Naive thymus-derived CD4-positive, alpha-beta T cell (primary cell): ENCODE data around the gene TAF11. TPM values are rescaled to one million over a fixed set of nuclear protein-coding genes. Genes with fewer than 3 reads are reported as not detected.

Experiments
- ATAC-seq: fragments of 150-1000 bp; cut with Tn5 transposase; 2 replicates; pipeline ENCODE4 v1.10.0; 2021; ENCODE audit warnings: mild to moderate bottlenecking, moderate library complexity
- CTCF ChIA-PET: fragments of 350-600 bp; sonication (Branson Sonifier 250); formaldehyde crosslinking; loops from one replicate; lab custom pipeline; 2021; ENCODE audit warnings: antibody characterized with exemption; lab: Charles Lee
- POLR2A ChIA-PET: fragments of 350-600 bp; sonication (Branson Sonifier 250); formaldehyde crosslinking; loops from one replicate; lab custom pipeline; 2021; ENCODE audit warnings: antibody characterized with exemption, inconsistent platforms; lab: Charles Lee
- DNase-seq, 9 donors: peaks; one replicate each; pipeline versions ENCODE4 v3.0.0 to v3.0.0-alpha.2; 2020 to 2022; ENCODE audit warnings: mixed read lengths in 1 of 9
- H3K27ac ChIP-seq: one replicate; pipeline ENCODE4 v1.7.0; 2013; ENCODE audit warnings: mild to moderate bottlenecking, low read depth, low read length, moderate library complexity
- H3K27me3 ChIP-seq, 2 donors: one replicate each; pipeline ENCODE4 v1.7.0; 2013; ENCODE audit warnings: low read length in 2 of 2, mild to moderate bottlenecking in 2 of 2, moderate library complexity in 2 of 2; ENCODE audit not compliant: control insufficient read depth in 2 of 2, insufficient read depth in 2 of 2
- H3K36me3 ChIP-seq, 3 experiments: 1 replicate in 2 of 3; 2 replicates in 1 of 3; pipeline ENCODE4 v1.7.0; 2013; ENCODE audit warnings: low read length in 3 of 3, mild to moderate bottlenecking in 3 of 3, moderate library complexity in 1 of 3; ENCODE audit not compliant: insufficient read depth in 3 of 3, control insufficient read depth in 2 of 3
- H3K4me1 ChIP-seq, 2 donors: one replicate each; pipeline ENCODE4 v1.7.0; 2013; ENCODE audit warnings: low read length in 2 of 2, mild to moderate bottlenecking in 2 of 2, moderate library complexity in 1 of 2; ENCODE audit not compliant: control insufficient read depth in 2 of 2, insufficient read depth in 2 of 2
- H3K4me3 ChIP-seq: 2 replicates; pipeline ENCODE4 v1.7.0; 2013; ENCODE audit warnings: mild to moderate bottlenecking, low read length
- H3K9me3 ChIP-seq, 3 experiments: 1 replicate in 2 of 3; 2 replicates in 1 of 3; pipeline ENCODE4 v1.7.0; 2013; ENCODE audit warnings: low read length in 3 of 3; ENCODE audit not compliant: control insufficient read depth in 2 of 3
- H3K27ac Mint-ChIP-seq, 9 donors: one replicate each; pipeline ENCODE4 v1.8.0; 2020 to 2022; ENCODE audit warnings: mixed read lengths in 9 of 9, mild to moderate bottlenecking in 8 of 9, moderate library complexity in 5 of 9, inconsistent platforms in 2 of 9
- H3K27me3 Mint-ChIP-seq, 5 donors: one replicate each; pipeline ENCODE4 v1.8.0; 2021 to 2022; ENCODE audit warnings: mixed read lengths in 5 of 5, mild to moderate bottlenecking in 1 of 5
- H3K36me3 Mint-ChIP-seq, 5 donors: one replicate each; pipeline ENCODE4 v1.8.0; 2020 to 2022; ENCODE audit warnings: mixed read lengths in 5 of 5, mild to moderate bottlenecking in 3 of 5, inconsistent platforms in 1 of 5
- H3K4me1 Mint-ChIP-seq, 7 donors: one replicate each; pipeline ENCODE4 v1.8.0; 2020 to 2022; ENCODE audit warnings: mixed read lengths in 7 of 7, mild to moderate bottlenecking in 3 of 7, inconsistent platforms in 1 of 7
- H3K4me3 Mint-ChIP-seq, 10 donors: one replicate each; pipeline ENCODE4 v1.8.0; 2020 to 2022; ENCODE audit warnings: mild to moderate bottlenecking in 10 of 10, mixed read lengths in 10 of 10, moderate library complexity in 6 of 10, inconsistent platforms in 2 of 10
- H3K9me3 Mint-ChIP-seq, 11 donors: one replicate each; pipeline ENCODE4 v1.8.0; 2020 to 2022; ENCODE audit warnings: mixed read lengths in 11 of 11, mild to moderate bottlenecking in 4 of 11, inconsistent platforms in 1 of 11, moderate library complexity in 1 of 11
- intact Hi-C, 2 donors: fragments of 100-400 bp; cut with micrococcal nuclease; formaldehyde crosslinking; loops; one replicate each; pipeline ENCODE4 v1.15.1; 2023
- polyA plus RNA-seq, 2 donors: library from polyadenylated mRNA; unstranded; fragments of 300-500 nt; fragmentation: Illumina TruSeq; gene quantifications; one replicate each; pipeline ENCODE4 v1.2.3, GENCODE V29; 2021
- total RNA-seq, 6 experiments: library from RNA in 5 of 6; stranded (reverse) in 5 of 6; gene quantifications; 1 replicate in 5 of 6; 2 replicates in 1 of 6; pipeline ENCODE4 v1.2.3 and lab custom pipeline; 2021 to 2026

TAF11 gene
- total and polyA plus RNA-seq, 7 experiments from 2014 or later: 17.3 to 35.1 (median 28.5) TPM

DNA sequence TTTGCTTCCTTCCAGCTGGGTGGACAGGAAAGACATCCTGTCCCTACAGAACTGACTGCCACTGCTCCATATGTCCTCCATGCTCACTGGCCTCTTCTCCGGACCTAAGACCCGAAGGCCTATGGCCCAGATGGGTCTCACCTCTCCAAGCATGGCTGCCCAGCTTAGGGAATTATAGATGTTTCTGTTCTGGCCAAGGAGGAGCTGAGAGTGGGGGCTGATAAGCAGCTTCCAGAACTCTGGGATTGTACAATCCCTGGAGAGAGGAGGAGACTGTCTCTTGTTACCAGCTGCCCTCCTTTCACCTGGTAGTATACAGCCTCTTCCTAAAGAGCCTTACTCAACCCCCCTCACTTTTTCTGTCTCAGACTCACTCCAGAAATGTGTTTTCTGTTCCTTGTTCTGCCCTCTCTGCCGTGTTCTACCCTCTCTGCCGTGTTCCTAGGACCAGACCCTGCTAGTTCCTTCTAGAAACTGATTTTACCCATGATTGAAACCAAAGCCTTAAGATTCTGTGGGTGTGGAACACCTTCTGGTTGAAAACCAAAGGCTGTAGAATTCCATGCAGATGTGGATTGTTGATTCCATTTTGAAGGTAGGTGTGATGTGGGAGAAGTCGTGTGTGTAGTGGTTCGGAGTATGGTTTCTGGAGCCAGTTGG is 29.9 kb upstream of the TAF11 start:
- no peak overlapping the region for H3K4me3 Mint-ChIP-seq

DNA sequence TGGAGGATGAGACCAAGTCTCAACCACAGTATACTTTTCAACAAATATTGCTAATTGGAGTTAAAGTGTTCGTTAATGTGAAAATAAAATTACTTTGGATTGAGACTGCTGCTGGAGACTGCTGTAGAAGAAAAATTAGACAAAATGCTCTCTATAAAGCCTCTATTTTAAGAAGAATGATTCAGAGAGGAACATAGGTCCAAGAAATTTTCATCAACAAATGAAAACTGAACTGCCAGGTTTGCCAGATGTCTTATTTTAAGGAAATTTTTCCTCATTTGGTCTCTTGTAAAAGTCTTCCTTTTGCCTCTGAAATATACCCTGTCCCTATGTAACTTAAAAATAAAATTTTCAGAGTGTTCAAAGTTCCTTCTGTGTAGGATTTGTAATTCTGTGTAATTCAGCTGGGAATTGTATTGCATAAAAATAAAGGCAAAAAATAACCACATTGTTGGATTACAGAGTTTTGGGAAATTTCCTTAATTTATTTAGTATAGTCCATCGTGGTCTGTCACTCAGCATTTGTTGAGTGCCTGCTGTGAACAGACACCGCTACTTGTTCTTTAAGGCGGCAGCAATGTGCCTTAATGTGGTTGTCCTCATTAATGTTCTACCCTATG is 28.6 kb upstream of the TAF11 start:
- POLR2A ChIA-PET: no interaction called here
- H3K36me3 Mint-ChIP-seq: peaks cover 0 to 21% (median 7%) of the 10 kb centered on the region in 5 donors

More for the DNA sequence above, 29.9 kb upstream of the TAF11 start:
- Histone ChIP-seq H3K27me3 (no peaks in the 10 kb centered on the region), H3K4me1 (peaks cover 6 to 7% of the 10 kb centered on the region in 2 donors), H3K27ac (no peak overlapping the region), H3K36me3 (no peaks in the 10 kb centered on the region), H3K4me3 (no peak overlapping the region), H3K9me3 (no peaks in the 10 kb centered on the region)
- POLR2A ChIA-PET: interaction anchor here (0.5 kb wide), 1 partner anchor 71 kb away, joined by 3 read pairs; no protein-coding TSS in a partner anchor
- H3K27ac Mint-ChIP-seq: no peak overlapping the region
- intact Hi-C loops: no loop called here
- peaks cover 4 to 16% (median 11%) of the 10 kb centered on the region in 7 donors for H3K4me1 Mint-ChIP-seq
- DNase-seq (no peak), ATAC-seq (no peak)
- no peaks in the 10 kb centered on the region for H3K9me3 Mint-ChIP-seq
- peaks cover 0 to 21% (median 0%) of the 10 kb centered on the region in 5 donors for H3K27me3 Mint-ChIP-seq
- CTCF ChIA-PET: no interaction called here
- peaks cover 0 to 26% (median 7%) of the 10 kb centered on the region in 5 donors for H3K36me3 Mint-ChIP-seq

DNA sequence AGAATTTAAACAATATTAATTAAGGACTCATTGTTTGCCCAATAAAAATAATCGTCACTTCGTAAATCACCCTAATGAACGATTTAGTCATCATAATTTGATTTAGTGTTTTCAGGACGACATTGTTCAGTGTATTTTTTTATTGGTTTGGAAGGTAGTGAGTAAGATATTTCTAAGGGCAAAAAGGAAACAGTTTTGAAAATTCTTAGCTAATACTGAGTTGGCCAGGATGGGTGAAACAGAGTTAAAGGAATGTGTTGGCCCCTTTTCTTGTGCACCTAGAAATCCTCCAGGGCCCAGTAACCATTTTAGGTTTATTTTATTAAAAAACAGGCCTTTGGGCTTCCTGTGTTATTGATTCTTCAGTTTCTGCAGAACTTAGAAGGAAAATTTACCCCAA is 26.5 kb upstream of the TAF11 start:
- no peak overlapping the region for H3K27ac ChIP-seq
- H3K4me3 ChIP-seq: no peak overlapping the region
- DNase-seq (no peak), ATAC-seq (no peak)
- peaks cover 0 to 16% (median 7%) of the 10 kb centered on the region in 5 donors for H3K36me3 Mint-ChIP-seq
- no peak overlapping the region for H3K4me3 Mint-ChIP-seq
- H3K27me3 Mint-ChIP-seq: peaks cover 0 to 41% (median 0%) of the 10 kb centered on the region in 5 donors
- POLR2A ChIA-PET: interaction anchor here (0.6 kb wide), 1 partner anchor 27 kb away, joined by 3 read pairs; no protein-coding TSS in a partner anchor
- no peaks in the 10 kb centered on the region for H3K36me3 ChIP-seq
- no peak overlapping the region for H3K27ac Mint-ChIP-seq
- H3K9me3 Mint-ChIP-seq: no peaks in the 10 kb centered on the region
- intact Hi-C loops: no loop called here
- peaks cover 16 to 17% of the 10 kb centered on the region in 2 donors for H3K4me1 ChIP-seq
- CTCF ChIA-PET: no interaction called here
- H3K9me3 ChIP-seq: no peaks in the 10 kb centered on the region
- peaks cover 23 to 46% (median 27%) of the 10 kb centered on the region in 7 donors for H3K4me1 Mint-ChIP-seq
- H3K27me3 ChIP-seq: no peaks in the 10 kb centered on the region

More for the DNA sequence above, 28.6 kb upstream of the TAF11 start:
- H3K36me3 ChIP-seq: no peaks in the 10 kb centered on the region
- DNase-seq: no peak
- H3K27me3 Mint-ChIP-seq: peaks cover 0 to 28% (median 0%) of the 10 kb centered on the region in 5 donors
- H3K9me3 Mint-ChIP-seq: no peaks in the 10 kb centered on the region
- H3K4me1 ChIP-seq: peaks cover 16 to 17% of the 10 kb centered on the region in 2 donors
- intact Hi-C loops: no loop called here
- peaks cover 14 to 29% (median 20%) of the 10 kb centered on the region in 7 donors for H3K4me1 Mint-ChIP-seq
- CTCF ChIA-PET: no interaction called here
- no peak for ATAC-seq
- H3K27ac ChIP-seq: no peak overlapping the region
- H3K9me3 ChIP-seq: no peaks in the 10 kb centered on the region
- no peak overlapping the region for H3K4me3 Mint-ChIP-seq
- no peaks in the 10 kb centered on the region for H3K27me3 ChIP-seq
- no peak overlapping the region for H3K27ac Mint-ChIP-seq
- no peak overlapping the region for H3K4me3 ChIP-seq

DNA sequence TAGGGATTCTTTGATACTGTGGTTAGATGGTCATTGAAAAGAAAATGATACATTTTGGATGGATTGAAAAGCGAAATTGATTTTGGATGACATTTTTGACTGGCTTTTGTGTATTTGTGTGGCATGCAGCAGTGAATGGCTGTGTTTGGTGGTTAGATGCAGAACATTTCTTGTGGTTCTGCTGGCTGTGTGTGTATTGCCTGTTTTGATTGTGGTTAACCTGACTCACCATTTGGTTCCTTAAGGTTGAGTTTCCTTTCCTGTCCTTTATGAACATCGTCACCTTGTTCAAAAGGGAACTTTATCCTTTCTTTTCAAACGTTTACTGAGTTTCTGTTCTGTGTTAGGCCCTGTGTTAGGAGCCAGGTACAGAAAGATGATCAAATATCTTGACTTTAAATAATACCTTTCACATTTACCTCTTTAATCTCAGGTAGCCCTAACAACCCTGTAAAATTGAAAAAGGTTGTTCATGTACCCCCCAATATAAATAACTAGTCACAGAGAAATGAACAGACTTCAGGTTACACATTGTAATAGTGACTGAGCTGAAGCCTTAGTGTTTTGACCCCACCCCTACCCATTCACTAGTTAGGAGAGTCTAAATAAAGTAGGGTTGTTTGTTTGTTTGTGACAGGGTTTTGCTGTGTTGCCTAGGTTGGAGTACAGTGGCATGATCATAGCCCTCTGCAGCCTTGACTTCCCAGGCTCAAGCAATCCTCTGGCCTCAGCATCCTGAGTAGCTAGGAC is 25.0 kb upstream of the TAF11 start:
- no peaks in the 10 kb centered on the region for H3K9me3 ChIP-seq
- H3K36me3 ChIP-seq: no peaks in the 10 kb centered on the region
- ChIA-PET CTCF (no interaction called here), POLR2A (interaction anchor here (0.6 to 0.8 kb wide), 2 partner anchors 23 to 196 kb away, joined by 3 read pairs; no protein-coding TSS in a partner anchor)
- peaks cover 16 to 17% of the 10 kb centered on the region in 2 donors for H3K4me1 ChIP-seq
- no peaks in the 10 kb centered on the region for H3K27me3 ChIP-seq
- Mint-ChIP-seq H3K36me3 (peaks cover 0 to 6% (median 3%) of the 10 kb centered on the region in 5 donors), H3K27ac (peak overlapping the region; percentile 4 to 85 (median 53)), H3K9me3 (no peaks in the 10 kb centered on the region), H3K27me3 (peaks cover 0 to 52% (median 0%) of the 10 kb centered on the region in 5 donors), H3K4me1 (peaks cover 28 to 48% (median 32%) of the 10 kb centered on the region in 7 donors), H3K4me3 (peak overlapping the region; percentile 10 to 83 (median 68))
- no peak overlapping the region for H3K4me3 ChIP-seq
- DNase-seq (peak in 8 of 9 donors; percentile 39 to 65 (median 52)), ATAC-seq (peak; percentile 82)
- no peak overlapping the region for H3K27ac ChIP-seq
- intact Hi-C loops: loop anchor here (1.0 to 2.0 kb wide), 2 partner anchors 24 to 25 kb away; partner anchors contain the start of genes TAF11 (in 2 of the 2) and ANKS1A (in 1 of the 2)

DNA sequence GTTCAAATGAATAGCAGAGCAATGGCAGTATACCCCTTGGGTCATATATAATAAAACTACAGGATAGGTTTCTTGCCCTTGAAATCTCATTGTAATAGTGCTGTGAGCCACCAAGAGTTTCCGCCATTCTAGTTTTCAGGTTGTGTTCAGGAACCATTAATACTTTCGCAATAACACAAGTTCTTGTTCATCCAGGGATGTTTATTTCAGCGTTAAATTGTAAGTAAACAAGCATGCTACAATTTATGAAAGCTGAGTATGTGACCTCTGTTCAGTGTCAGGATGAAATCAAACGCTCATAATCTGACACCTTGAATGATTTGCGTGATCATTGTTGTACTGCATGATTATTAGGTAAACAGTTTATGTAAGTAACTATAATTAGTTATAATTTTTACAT is 24.0 kb upstream of the TAF11 start:
- ChIA-PET CTCF (no interaction called here), POLR2A (interaction anchor here (1.0 kb wide), 1 partner anchor 25 kb away, joined by 3 read pairs; no protein-coding TSS in a partner anchor)
- H3K27me3 Mint-ChIP-seq: peaks cover 0 to 55% (median 0%) of the 10 kb centered on the region in 5 donors
- intact Hi-C loops: loop anchor here (1.0 to 2.0 kb wide), 2 partner anchors 23 to 24 kb away; partner anchors contain the start of genes TAF11 (in 2 of the 2) and ANKS1A (in 1 of the 2)
- peaks cover 0 to 6% (median 1%) of the 10 kb centered on the region in 5 donors for H3K36me3 Mint-ChIP-seq
- H3K36me3 ChIP-seq: no peaks in the 10 kb centered on the region
- no peak for ATAC-seq
- peak overlapping the region in 1 of 9 donors; percentile 46 for H3K27ac Mint-ChIP-seq
- H3K4me3 Mint-ChIP-seq: peak overlapping the region in 1 of 10 donors; percentile 4
- H3K27ac ChIP-seq: no peak overlapping the region
- no peaks in the 10 kb centered on the region for H3K27me3 ChIP-seq
- peaks cover 16 to 17% of the 10 kb centered on the region in 2 donors for H3K4me1 ChIP-seq
- no peaks in the 10 kb centered on the region for H3K9me3 ChIP-seq
- peaks cover 30 to 50% (median 34%) of the 10 kb centered on the region in 7 donors for H3K4me1 Mint-ChIP-seq
- no peak for DNase-seq
- no peaks in the 10 kb centered on the region for H3K9me3 Mint-ChIP-seq
- H3K4me3 ChIP-seq: no peak overlapping the region

DNA sequence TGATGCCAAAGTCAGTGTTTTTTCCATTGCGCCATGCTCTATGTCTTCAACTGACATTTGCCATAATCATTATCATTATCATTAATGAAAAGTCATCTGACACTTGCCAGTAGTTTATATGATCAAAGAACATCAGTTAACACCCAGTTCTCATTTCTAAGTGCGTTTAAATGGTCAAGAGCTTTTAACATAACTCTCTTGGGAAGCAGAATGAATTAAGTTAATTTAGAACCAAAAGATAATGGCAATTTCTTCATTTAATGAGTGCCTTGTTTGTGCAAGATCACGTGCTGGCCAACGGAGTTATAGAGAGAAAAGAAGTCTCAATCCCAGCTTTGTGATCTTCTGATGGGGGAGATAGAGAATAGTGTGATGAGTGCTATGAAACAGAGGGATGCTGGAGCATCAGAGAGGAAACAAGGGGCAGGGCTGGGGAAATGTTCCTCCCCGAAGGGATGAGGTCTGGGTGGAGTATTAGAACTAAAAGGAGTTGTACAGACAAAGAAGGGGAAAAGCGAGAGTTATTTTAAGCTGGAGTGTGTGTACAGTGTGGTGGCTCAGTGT is 21.6 kb upstream of the TAF11 start:
- H3K9me3 Mint-ChIP-seq: no peaks in the 10 kb centered on the region
- POLR2A ChIA-PET: interaction anchor here (1.6 kb wide), 1 partner anchor 21 kb away, joined by 4 read pairs; the partner anchor contains the start of gene TAF11
- no peak for DNase-seq
- H3K4me3 Mint-ChIP-seq: no peak overlapping the region
- Histone ChIP-seq H3K27ac (no peak overlapping the region), H3K4me1 (peaks cover 16 to 17% of the 10 kb centered on the region in 2 donors), H3K4me3 (no peak overlapping the region), H3K27me3 (no peaks in the 10 kb centered on the region), H3K36me3 (no peaks in the 10 kb centered on the region), H3K9me3 (no peaks in the 10 kb centered on the region)
- H3K36me3 Mint-ChIP-seq: peaks cover 0 to 21% (median 3%) of the 10 kb centered on the region in 5 donors
- intact Hi-C loops: no loop called here
- H3K27ac Mint-ChIP-seq: no peak overlapping the region
- peaks cover 30 to 59% (median 43%) of the 10 kb centered on the region in 7 donors for H3K4me1 Mint-ChIP-seq
- H3K27me3 Mint-ChIP-seq: peaks cover 0 to 61% (median 0%) of the 10 kb centered on the region in 5 donors
- ATAC-seq: no peak
- CTCF ChIA-PET: no interaction called here
